Liver (tissue), 9 donors: Measurements from ENCODE around the gene DOCK9. TPM values are rescaled to one million over a fixed set of nuclear protein-coding genes. Genes with fewer than 3 reads are reported as not detected.

ENCODE experiments used
- DNase-seq: peaks from one replicate; pipeline ENCODE4 v3.0.0-alpha.2; 2017; ENCODE audit warnings: low spot score
- H3K27ac ChIP-seq, 2 donors: one replicate each; pipeline ENCODE4 v1.7.0; 2013; ENCODE audit warnings: inconsistent platforms in 2 of 2, low read length in 2 of 2, control low read depth in 1 of 2, low read depth in 1 of 2, mild to moderate bottlenecking in 1 of 2
- H3K27me3 ChIP-seq, 4 donors: one replicate each; pipeline versions ENCODE4 v1.6.1 to v1.7.0; 2013; ENCODE audit warnings: low read length in 3 of 4, inconsistent platforms in 1 of 4, mild to moderate bottlenecking in 1 of 4, moderate library complexity in 1 of 4; ENCODE audit not compliant: control insufficient read depth in 4 of 4, insufficient read depth in 4 of 4
- H3K36me3 ChIP-seq, 4 donors: one replicate each; pipeline versions ENCODE4 v1.6.1 to v1.7.0; 2013; ENCODE audit warnings: low read length in 3 of 4, mild to moderate bottlenecking in 3 of 4, low read depth in 1 of 4, moderate library complexity in 1 of 4; ENCODE audit not compliant: control insufficient read depth in 4 of 4, insufficient read depth in 3 of 4
- H3K4me1 ChIP-seq, 4 donors: one replicate each; pipeline versions ENCODE4 v1.6.1 to v1.7.0; 2013; ENCODE audit warnings: low read length in 3 of 4, mild to moderate bottlenecking in 3 of 4, moderate library complexity in 1 of 4; ENCODE audit not compliant: control insufficient read depth in 4 of 4, insufficient read depth in 4 of 4
- H3K4me3 ChIP-seq, 3 donors: one replicate each; pipeline versions ENCODE4 v1.6.1 to v1.7.0; 2013; ENCODE audit warnings: low read length in 3 of 3, control low read depth in 1 of 3, low read depth in 1 of 3, mild to moderate bottlenecking in 1 of 3
- H3K9ac ChIP-seq, 2 donors: one replicate each; pipeline ENCODE4 v1.7.0; 2013; ENCODE audit warnings: low read length in 2 of 2, mild to moderate bottlenecking in 2 of 2, moderate library complexity in 2 of 2, control low read depth in 1 of 2, low read depth in 1 of 2
- H3K9me3 ChIP-seq, 4 donors: one replicate each; pipeline versions ENCODE4 v1.6.1 to v1.7.0; 2013; ENCODE audit warnings: low read length in 3 of 4; ENCODE audit not compliant: control insufficient read depth in 4 of 4
- EGR1 ChIP-seq, 2 donors: IDR thresholded peaks; 2 replicates each; pipeline ENCODE4 v1.6.1; 2016 to 2018; ENCODE audit warnings: antibody characterized with exemption in 2 of 2, low read depth in 2 of 2
- FOXA1 ChIP-seq: IDR thresholded peaks from 2 replicates; pipeline ENCODE4 v1.6.1; 2016; ENCODE audit warnings: antibody characterized with exemption
- FOXA2 ChIP-seq: IDR thresholded peaks from 2 replicates; pipeline ENCODE4 v1.6.1; 2016; ENCODE audit warnings: antibody characterized with exemption
- GABPA ChIP-seq, 2 donors: IDR thresholded peaks in 1 of 2; conservative IDR thresholded peaks in 1 of 2; 2 replicates each; pipeline ENCODE4 v1.6.1; 2016; ENCODE audit warnings: antibody characterized with exemption in 2 of 2, mild to moderate bottlenecking in 1 of 2, moderate library complexity in 1 of 2
- HNF4A ChIP-seq, 2 donors: conservative IDR thresholded peaks; 2 replicates each; pipeline ENCODE4 v1.6.1; 2016; ENCODE audit warnings: antibody characterized with exemption in 2 of 2, mild to moderate bottlenecking in 2 of 2
- HNF4G ChIP-seq: IDR thresholded peaks from 2 replicates; pipeline ENCODE4 v1.6.1; 2016; ENCODE audit warnings: antibody characterized with exemption
- JUND ChIP-seq, 2 donors: IDR thresholded peaks; 2 replicates each; pipeline ENCODE4 v1.6.1; 2016; ENCODE audit warnings: antibody characterized with exemption in 2 of 2
- NR2F2 ChIP-seq: IDR thresholded peaks from 2 replicates; pipeline ENCODE4 v1.6.1; 2016; ENCODE audit warnings: antibody characterized with exemption
- RXRA ChIP-seq, 2 donors: IDR thresholded peaks; 2 replicates each; pipeline ENCODE4 v1.6.1; 2017 to 2018; ENCODE audit warnings: antibody characterized with exemption in 2 of 2, mild to moderate bottlenecking in 1 of 2
- SP1 ChIP-seq: IDR thresholded peaks from 2 replicates; pipeline ENCODE4 v1.6.1; 2018; ENCODE audit warnings: antibody characterized with exemption, mild to moderate bottlenecking
- TAF1 ChIP-seq: conservative IDR thresholded peaks from 2 replicates; pipeline ENCODE4 v1.6.1; 2016; ENCODE audit warnings: antibody characterized with exemption, mild to moderate bottlenecking
- YY1 ChIP-seq: IDR thresholded peaks from 2 replicates; pipeline ENCODE4 v1.6.1; 2016; ENCODE audit warnings: antibody characterized with exemption, mild to moderate bottlenecking
- WGBS: extraction: QIAGEN DNeasy Blood & Tissue Kit; methylation state at CpG from one replicate; pipeline ENCODE4 v1.1.7; 2013; 5-methylcytosine and 5-hydroxymethylcytosine counted together
- polyA plus RNA-seq, 2 donors: library from polyadenylated mRNA; stranded (reverse) in 1 of 2; unstranded in 1 of 2; fragments of 200-250 nt in 1 of 2; fragments of >200 nt in 1 of 2; fragmentation: Nextera tagmentation in 1 of 2; extraction: Ambion mirVana in 1 of 2; gene quantifications; one replicate each; pipeline versions ENCODE4 v1.2.1 to v1.2.3, GENCODE V29; 2013 to 2015
- total RNA-seq, 2 donors: library from RNA; depleted of rRNA; stranded (reverse); fragments of >200 nt; gene quantifications; one replicate each; pipeline ENCODE4 v1.2.3, GENCODE V29; 2014
- TF ChIP-seq, protein P1 (sequence below): IDR thresholded peaks from 2 replicates; pipeline ENCODE4 v1.6.1; 2016; ENCODE audit warnings: antibody characterized with exemption, mild to moderate bottlenecking
- TF ChIP-seq, protein P2 (sequence below): IDR thresholded peaks from 2 replicates; pipeline ENCODE4 v1.6.1; 2016; ENCODE audit warnings: antibody characterized with exemption
- TF ChIP-seq, protein P3 (sequence below): IDR thresholded peaks from 2 replicates; pipeline ENCODE4 v1.6.1; 2016; ENCODE audit warnings: antibody characterized with exemption
- TF ChIP-seq, protein P4 (sequence below): fragments of 150-350 bp; IDR thresholded peaks from 2 replicates; pipeline ENCODE4 v1.5.1; 2017; ENCODE audit warnings: improper control_type of control experiment, low read depth, low read length; ENCODE audit not compliant: missing input control
- TF ChIP-seq, protein P5 (sequence below): IDR thresholded peaks from 2 replicates; pipeline ENCODE4 v1.6.1; 2016; ENCODE audit warnings: antibody characterized with exemption
- donor health status: healthy.
- donor health status: healthy.
- donor health status: healthy.
- donor health status: healthy.
- donor health status: healthy.

Gene DOCK9
- total and polyA plus RNA-seq, 4 donors = 5.4 to 31.3 (median 10.6) TPM

DNA sequence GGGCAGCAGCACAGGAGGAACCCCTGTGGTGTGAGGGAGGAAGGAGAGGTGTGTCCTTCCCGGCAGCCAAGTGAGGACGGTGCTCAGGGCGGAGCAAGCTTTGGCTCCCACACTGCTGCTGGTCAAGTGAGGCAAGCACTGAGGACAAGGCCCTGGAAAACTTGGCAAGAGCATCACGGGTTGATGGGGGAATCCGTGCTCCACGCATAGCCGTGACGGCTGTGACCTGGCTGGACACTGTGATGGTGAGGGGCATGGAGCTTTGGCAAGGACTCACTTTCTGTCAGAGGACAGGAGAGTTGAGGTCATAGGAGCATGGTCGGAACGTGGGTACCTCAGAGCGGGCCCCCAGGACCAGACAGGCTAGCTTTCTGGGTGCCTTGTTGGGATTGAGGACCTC, 196.4 kb downstream of the DOCK9 start:
- TF ChIP-seq, protein P1, sequence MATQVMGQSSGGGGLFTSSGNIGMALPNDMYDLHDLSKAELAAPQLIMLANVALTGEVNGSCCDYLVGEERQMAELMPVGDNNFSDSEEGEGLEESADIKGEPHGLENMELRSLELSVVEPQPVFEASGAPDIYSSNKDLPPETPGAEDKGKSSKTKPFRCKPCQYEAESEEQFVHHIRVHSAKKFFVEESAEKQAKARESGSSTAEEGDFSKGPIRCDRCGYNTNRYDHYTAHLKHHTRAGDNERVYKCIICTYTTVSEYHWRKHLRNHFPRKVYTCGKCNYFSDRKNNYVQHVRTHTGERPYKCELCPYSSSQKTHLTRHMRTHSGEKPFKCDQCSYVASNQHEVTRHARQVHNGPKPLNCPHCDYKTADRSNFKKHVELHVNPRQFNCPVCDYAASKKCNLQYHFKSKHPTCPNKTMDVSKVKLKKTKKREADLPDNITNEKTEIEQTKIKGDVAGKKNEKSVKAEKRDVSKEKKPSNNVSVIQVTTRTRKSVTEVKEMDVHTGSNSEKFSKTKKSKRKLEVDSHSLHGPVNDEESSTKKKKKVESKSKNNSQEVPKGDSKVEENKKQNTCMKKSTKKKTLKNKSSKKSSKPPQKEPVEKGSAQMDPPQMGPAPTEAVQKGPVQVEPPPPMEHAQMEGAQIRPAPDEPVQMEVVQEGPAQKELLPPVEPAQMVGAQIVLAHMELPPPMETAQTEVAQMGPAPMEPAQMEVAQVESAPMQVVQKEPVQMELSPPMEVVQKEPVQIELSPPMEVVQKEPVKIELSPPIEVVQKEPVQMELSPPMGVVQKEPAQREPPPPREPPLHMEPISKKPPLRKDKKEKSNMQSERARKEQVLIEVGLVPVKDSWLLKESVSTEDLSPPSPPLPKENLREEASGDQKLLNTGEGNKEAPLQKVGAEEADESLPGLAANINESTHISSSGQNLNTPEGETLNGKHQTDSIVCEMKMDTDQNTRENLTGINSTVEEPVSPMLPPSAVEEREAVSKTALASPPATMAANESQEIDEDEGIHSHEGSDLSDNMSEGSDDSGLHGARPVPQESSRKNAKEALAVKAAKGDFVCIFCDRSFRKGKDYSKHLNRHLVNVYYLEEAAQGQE = no peak
- H3K9me3 ChIP-seq = no peaks in the 10 kb centered on the region
- H3K27ac ChIP-seq = no peak overlapping the region
- H3K27me3 ChIP-seq = no peaks in the 10 kb centered on the region
- H3K36me3 ChIP-seq = no peaks in the 10 kb centered on the region
- no peak overlapping the region for H3K9ac ChIP-seq
- peaks cover 0 to 13% (median 8%) of the 10 kb centered on the region in 4 donors for H3K4me1 ChIP-seq
- DNase-seq = no peak
- no peak overlapping the region for H3K4me3 ChIP-seq
- 86% methylated on average over 11 of the region's 11 CpGs for WGBS

DNA sequence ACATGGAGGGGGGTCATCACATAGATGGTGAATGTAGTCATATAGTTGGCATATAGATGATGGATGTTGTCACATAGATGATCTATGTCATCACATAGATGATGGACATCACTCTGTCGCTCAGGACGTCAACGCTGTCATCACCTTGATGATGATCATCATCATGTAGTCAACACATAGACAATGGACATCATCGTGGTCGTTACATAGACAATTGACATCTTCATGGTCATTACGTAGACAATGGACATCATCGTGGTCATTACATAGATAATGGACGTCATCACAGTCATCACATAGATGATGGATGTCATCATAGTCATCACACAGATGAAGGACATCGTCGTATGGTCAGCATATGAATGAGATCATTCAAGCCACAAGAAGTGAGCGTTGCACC, 196.8 kb downstream of the DOCK9 start:
- no peak overlapping the region for H3K9ac ChIP-seq
- no peaks in the 10 kb centered on the region for H3K36me3 ChIP-seq
- no peaks in the 10 kb centered on the region for H3K9me3 ChIP-seq
- no peaks in the 10 kb centered on the region for H3K27me3 ChIP-seq
- no peak for DNase-seq
- H3K4me1 ChIP-seq = peaks cover 0 to 9% (median 6%) of the 10 kb centered on the region in 4 donors
- 91% methylated on average over 11 of the region's 11 CpGs for WGBS
- H3K27ac ChIP-seq = no peak overlapping the region
- H3K4me3 ChIP-seq = no peak overlapping the region
- TF ChIP-seq JUND (IDR thresholded peaks at IDR 0.05) = no peak
- TF ChIP-seq FOXA1 = no peak
- no peak for TF ChIP-seq HNF4A (conservative IDR thresholded peaks at IDR 0.05)
- TF ChIP-seq SP1 = no peak
- TF ChIP-seq NR2F2 = no peak
- TF ChIP-seq, protein P2, sequence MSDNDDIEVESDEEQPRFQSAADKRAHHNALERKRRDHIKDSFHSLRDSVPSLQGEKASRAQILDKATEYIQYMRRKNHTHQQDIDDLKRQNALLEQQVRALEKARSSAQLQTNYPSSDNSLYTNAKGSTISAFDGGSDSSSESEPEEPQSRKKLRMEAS = no peak
- TF ChIP-seq, protein P1 = no peak
- TF ChIP-seq, protein P3, sequence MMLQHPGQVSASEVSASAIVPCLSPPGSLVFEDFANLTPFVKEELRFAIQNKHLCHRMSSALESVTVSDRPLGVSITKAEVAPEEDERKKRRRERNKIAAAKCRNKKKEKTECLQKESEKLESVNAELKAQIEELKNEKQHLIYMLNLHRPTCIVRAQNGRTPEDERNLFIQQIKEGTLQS = no peak
- no peak for TF ChIP-seq EGR1 (IDR thresholded peaks at IDR 0.05; ENCODE audit: low read depth in 2 of 2)
- TF ChIP-seq, protein P4, sequence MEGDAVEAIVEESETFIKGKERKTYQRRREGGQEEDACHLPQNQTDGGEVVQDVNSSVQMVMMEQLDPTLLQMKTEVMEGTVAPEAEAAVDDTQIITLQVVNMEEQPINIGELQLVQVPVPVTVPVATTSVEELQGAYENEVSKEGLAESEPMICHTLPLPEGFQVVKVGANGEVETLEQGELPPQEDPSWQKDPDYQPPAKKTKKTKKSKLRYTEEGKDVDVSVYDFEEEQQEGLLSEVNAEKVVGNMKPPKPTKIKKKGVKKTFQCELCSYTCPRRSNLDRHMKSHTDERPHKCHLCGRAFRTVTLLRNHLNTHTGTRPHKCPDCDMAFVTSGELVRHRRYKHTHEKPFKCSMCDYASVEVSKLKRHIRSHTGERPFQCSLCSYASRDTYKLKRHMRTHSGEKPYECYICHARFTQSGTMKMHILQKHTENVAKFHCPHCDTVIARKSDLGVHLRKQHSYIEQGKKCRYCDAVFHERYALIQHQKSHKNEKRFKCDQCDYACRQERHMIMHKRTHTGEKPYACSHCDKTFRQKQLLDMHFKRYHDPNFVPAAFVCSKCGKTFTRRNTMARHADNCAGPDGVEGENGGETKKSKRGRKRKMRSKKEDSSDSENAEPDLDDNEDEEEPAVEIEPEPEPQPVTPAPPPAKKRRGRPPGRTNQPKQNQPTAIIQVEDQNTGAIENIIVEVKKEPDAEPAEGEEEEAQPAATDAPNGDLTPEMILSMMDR = no peak
- TF ChIP-seq RXRA (IDR thresholded peaks at IDR 0.05) = no peak
- TF ChIP-seq FOXA2 = no peak
- TF ChIP-seq, protein P5, sequence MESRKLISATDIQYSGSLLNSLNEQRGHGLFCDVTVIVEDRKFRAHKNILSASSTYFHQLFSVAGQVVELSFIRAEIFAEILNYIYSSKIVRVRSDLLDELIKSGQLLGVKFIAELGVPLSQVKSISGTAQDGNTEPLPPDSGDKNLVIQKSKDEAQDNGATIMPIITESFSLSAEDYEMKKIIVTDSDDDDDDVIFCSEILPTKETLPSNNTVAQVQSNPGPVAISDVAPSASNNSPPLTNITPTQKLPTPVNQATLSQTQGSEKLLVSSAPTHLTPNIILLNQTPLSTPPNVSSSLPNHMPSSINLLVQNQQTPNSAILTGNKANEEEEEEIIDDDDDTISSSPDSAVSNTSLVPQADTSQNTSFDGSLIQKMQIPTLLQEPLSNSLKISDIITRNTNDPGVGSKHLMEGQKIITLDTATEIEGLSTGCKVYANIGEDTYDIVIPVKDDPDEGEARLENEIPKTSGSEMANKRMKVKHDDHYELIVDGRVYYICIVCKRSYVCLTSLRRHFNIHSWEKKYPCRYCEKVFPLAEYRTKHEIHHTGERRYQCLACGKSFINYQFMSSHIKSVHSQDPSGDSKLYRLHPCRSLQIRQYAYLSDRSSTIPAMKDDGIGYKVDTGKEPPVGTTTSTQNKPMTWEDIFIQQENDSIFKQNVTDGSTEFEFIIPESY = no peak
- TF ChIP-seq GABPA (IDR thresholded peaks at IDR 0.05 in 1 of 2, conservative IDR thresholded peaks at IDR 0.05 in 1 of 2) = no peak
- TF ChIP-seq HNF4G = no peak
- no peak for TF ChIP-seq TAF1
- TF ChIP-seq YY1 = no peak
